ENCODE data around the gene CREB5. TPM values are rescaled to one million over a fixed set of nuclear protein-coding genes. Genes with fewer than 3 reads are reported as not detected.

CREB5 gene
- total RNA-seq, 1 experiment from 2014 or later: 1.3 TPM

DNA sequence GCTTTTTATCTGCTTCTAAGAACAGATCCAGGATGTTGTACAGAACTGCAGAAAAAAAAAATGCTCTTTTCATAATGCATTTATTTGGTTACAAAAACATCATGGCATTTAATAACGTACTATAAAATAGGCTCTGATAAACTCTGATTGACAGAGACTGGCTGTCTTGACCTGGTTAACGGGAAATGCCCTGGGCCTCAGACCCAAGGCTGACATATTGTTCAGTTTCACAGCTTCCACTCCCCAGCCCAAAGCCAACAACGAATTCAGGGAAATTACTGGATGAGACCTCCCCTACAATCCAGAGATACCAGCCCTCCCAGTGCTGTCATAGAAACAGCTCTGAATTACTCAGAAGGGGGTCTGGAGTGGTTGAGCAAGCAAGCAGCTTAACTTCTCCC lies 260.1 kb downstream of the CREB5 start:
- H3K4me1 Mint-ChIP-seq: peaks cover 40% of the 10 kb centered on the region
- DNase-seq (ENCODE audit: low spot score) (no peak), ATAC-seq (peak; percentile 76)
- no peaks in the 10 kb centered on the region for H3K36me3 Mint-ChIP-seq
- ChIA-PET POLR2A (no interaction called here), CTCF (no interaction called here)
- no peak for TF ChIP-seq GTF2I (CRISPR knock-in tag; conservative IDR thresholded peaks at IDR 0.05)
- TF ChIP-seq ZNF416 (CRISPR knock-in tag; IDR thresholded peaks at IDR 0.05): no peak
- TF ChIP-seq CREB1 (CRISPR knock-in tag; IDR thresholded peaks at IDR 0.05): no peak
- no peak for TF ChIP-seq TP53 (CRISPR knock-in tag; IDR thresholded peaks at IDR 0.05)
- H3K27ac Mint-ChIP-seq: no peak overlapping the region
- H3K4me3 Mint-ChIP-seq: no peak overlapping the region
- H3K27me3 Mint-ChIP-seq (ENCODE audit: low read depth): no peaks in the 10 kb centered on the region
- H3K9me3 Mint-ChIP-seq: no peaks in the 10 kb centered on the region

DNA sequence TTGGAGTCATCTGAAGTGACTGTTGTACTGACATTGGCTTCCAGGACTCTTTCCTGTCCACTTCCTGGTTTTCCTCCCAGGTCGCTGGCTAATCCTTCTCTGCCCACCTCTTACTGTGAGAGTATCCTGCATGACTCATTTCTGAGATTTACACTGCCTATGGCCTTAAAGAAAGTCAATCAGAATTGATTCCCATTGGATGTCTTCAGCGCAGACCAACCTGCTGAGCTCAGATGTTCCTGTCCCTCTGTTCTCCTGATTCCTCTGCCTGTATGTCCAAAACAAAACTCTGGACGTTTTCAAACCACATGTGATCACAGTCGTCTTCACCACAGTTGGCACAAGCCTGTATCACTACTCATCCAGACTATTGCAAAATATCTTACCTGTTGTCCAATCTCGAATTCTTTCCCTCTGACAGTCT lies 262.1 kb downstream of the CREB5 start:
- Mint-ChIP-seq H3K27me3 (ENCODE audit: low read depth) (no peaks in the 10 kb centered on the region), H3K4me1 (peaks cover 40% of the 10 kb centered on the region), H3K9me3 (no peaks in the 10 kb centered on the region), H3K36me3 (no peaks in the 10 kb centered on the region), H3K27ac (peak overlapping the region; percentile 47), H3K4me3 (no peak overlapping the region)
- ATAC-seq (no peak), DNase-seq (ENCODE audit: low spot score) (no peak)
- TF ChIP-seq, protein P1, sequence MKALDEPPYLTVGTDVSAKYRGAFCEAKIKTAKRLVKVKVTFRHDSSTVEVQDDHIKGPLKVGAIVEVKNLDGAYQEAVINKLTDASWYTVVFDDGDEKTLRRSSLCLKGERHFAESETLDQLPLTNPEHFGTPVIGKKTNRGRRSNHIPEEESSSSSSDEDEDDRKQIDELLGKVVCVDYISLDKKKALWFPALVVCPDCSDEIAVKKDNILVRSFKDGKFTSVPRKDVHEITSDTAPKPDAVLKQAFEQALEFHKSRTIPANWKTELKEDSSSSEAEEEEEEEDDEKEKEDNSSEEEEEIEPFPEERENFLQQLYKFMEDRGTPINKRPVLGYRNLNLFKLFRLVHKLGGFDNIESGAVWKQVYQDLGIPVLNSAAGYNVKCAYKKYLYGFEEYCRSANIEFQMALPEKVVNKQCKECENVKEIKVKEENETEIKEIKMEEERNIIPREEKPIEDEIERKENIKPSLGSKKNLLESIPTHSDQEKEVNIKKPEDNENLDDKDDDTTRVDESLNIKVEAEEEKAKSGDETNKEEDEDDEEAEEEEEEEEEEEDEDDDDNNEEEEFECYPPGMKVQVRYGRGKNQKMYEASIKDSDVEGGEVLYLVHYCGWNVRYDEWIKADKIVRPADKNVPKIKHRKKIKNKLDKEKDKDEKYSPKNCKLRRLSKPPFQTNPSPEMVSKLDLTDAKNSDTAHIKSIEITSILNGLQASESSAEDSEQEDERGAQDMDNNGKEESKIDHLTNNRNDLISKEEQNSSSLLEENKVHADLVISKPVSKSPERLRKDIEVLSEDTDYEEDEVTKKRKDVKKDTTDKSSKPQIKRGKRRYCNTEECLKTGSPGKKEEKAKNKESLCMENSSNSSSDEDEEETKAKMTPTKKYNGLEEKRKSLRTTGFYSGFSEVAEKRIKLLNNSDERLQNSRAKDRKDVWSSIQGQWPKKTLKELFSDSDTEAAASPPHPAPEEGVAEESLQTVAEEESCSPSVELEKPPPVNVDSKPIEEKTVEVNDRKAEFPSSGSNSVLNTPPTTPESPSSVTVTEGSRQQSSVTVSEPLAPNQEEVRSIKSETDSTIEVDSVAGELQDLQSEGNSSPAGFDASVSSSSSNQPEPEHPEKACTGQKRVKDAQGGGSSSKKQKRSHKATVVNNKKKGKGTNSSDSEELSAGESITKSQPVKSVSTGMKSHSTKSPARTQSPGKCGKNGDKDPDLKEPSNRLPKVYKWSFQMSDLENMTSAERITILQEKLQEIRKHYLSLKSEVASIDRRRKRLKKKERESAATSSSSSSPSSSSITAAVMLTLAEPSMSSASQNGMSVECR (CRISPR knock-in tag; IDR thresholded peaks at IDR 0.05; ENCODE audit: borderline replicate concordance): no peak
- no peak for TF ChIP-seq GRHL2 (CRISPR knock-in tag; IDR thresholded peaks at IDR 0.05; ENCODE audit: insufficient replicate concordance, severe bottlenecking)
- TF ChIP-seq FOXP4 (CRISPR knock-in tag; IDR thresholded peaks at IDR 0.05): no peak
- TF ChIP-seq CDX4 (CRISPR knock-in tag; IDR thresholded peaks at IDR 0.05; ENCODE audit: borderline replicate concordance): no peak
- TF ChIP-seq PRRX2 (CRISPR knock-in tag; IDR thresholded peaks at IDR 0.05): no peak
- TF ChIP-seq NFYB (CRISPR knock-in tag; conservative IDR thresholded peaks at IDR 0.05; ENCODE audit: low read depth): no peak
- TF ChIP-seq OVOL2 (CRISPR knock-in tag; IDR thresholded peaks at IDR 0.05; ENCODE audit: borderline replicate concordance): no peak
- TF ChIP-seq FOXK1 (CRISPR knock-in tag; IDR thresholded peaks at IDR 0.05): no peak
- no peak for TF ChIP-seq ZNF671 (CRISPR knock-in tag; IDR thresholded peaks at IDR 0.05)
- TF ChIP-seq NFATC4 (CRISPR knock-in tag; IDR thresholded peaks at IDR 0.05): no peak
- ChIA-PET POLR2A (no interaction called here), CTCF (no interaction called here)

DNA sequence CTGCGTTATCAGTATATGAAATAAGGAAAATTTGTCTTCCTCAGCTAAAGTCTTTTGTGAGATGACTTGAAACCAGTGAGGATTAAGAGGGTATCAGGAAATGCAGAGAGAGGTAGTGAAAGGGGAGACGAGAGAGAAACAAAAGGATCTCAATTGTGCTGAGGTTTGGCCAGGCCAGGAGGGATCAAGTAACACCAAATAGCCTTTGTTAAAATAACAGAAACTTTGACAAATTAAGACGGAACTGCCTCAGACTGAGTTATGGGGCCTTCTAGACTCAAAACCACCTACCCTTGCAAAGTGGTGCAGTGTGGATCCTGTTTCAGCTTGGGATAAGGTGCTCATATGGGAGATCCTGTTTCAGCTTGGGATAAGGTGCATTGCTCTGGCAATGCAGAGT lies 263.1 kb downstream of the CREB5 start:
- ATAC-seq: peak; percentile 80
- no peak for DNase-seq (ENCODE audit: low spot score)
- Mint-ChIP-seq H3K4me3 (no peak overlapping the region), H3K36me3 (no peaks in the 10 kb centered on the region), H3K4me1 (peaks cover 40% of the 10 kb centered on the region), H3K9me3 (no peaks in the 10 kb centered on the region), H3K27ac (peak overlapping the region; percentile 71), H3K27me3 (ENCODE audit: low read depth) (no peaks in the 10 kb centered on the region)
- ChIA-PET POLR2A (no interaction called here), CTCF (no interaction called here)
- no peak for TF ChIP-seq GABPB1 (CRISPR knock-in tag; IDR thresholded peaks at IDR 0.05)
- no peak for TF ChIP-seq AR (CRISPR knock-in tag; IDR thresholded peaks at IDR 0.05)
- no peak for TF ChIP-seq PRDM15 (CRISPR knock-in tag; IDR thresholded peaks at IDR 0.05)
- no peak for TF ChIP-seq SMAD3 (CRISPR knock-in tag; IDR thresholded peaks at IDR 0.05; ENCODE audit: borderline replicate concordance)
- TF ChIP-seq, protein P2, sequence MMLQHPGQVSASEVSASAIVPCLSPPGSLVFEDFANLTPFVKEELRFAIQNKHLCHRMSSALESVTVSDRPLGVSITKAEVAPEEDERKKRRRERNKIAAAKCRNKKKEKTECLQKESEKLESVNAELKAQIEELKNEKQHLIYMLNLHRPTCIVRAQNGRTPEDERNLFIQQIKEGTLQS (CRISPR knock-in tag; conservative IDR thresholded peaks at IDR 0.05): no peak
